Measurements from ENCODE around the gene HES5. TPM values are rescaled to one million over a fixed set of nuclear protein-coding genes. Genes with fewer than 3 reads are reported as not detected.

HES5 gene
- total and polyA plus RNA-seq, 2 experiments from 2014 or later = 0.16 to 0.21 TPM

GRCh38 chr1:2567083-2567679 is 37.1 kb upstream of the HES5 start (continued):
- TF ChIP-seq ETS1 (IDR thresholded peaks at IDR 0.05) = no peak
- no peak for TF ChIP-seq CREB1 (CRISPR knock-in tag; IDR thresholded peaks at IDR 0.05; ENCODE audit: low read depth)
- no peak for TF ChIP-seq ZNF331 (CRISPR knock-in tag; IDR thresholded peaks at IDR 0.05; ENCODE audit: low read depth)
- no peak for TF ChIP-seq POLR2AphosphoS5 (IDR thresholded peaks at IDR 0.05; ENCODE audit: low read depth)
- TF ChIP-seq ZNF114 (CRISPR knock-in tag; IDR thresholded peaks at IDR 0.05) = no peak
- no peak for TF ChIP-seq EZH2 (IDR thresholded peaks at IDR 0.05; ENCODE audit: low read depth, unreplicated experiment)

- Histone ChIP-seq H4K20me1 (replicated peaks; ENCODE audit: insufficient read depth) (no peaks in the 10 kb centered on the region), H3K4me2 (no peak overlapping the region), H3K4me3 (no peak overlapping the region), H2AFZ (no peak overlapping the region; the same call in 1 of the 2 replicates), H3K79me2 (replicated peaks; ENCODE audit: insufficient read depth) (no peaks in the 10 kb centered on the region), H3K36me3 (ENCODE audit: insufficient read depth) (no peaks in the 10 kb centered on the region), H3K27ac (ENCODE audit: low read depth) (no peak overlapping the region), H3K9me2 (ENCODE audit: insufficient read depth) (no peaks in the 10 kb centered on the region), H3K27me3 (ENCODE audit: insufficient read depth) (no peaks in the 10 kb centered on the region), H3F3A (replicated peaks; ENCODE audit: low read depth) (no peaks in the 10 kb centered on the region), H3K4me1 (ENCODE audit: insufficient read depth) (no peaks in the 10 kb centered on the region)
- no peak overlapping the region for H3K27ac Mint-ChIP-seq
- H3K36me3 Mint-ChIP-seq (ENCODE audit: low read depth) = no peaks in the 10 kb centered on the region; the same call in 2 of the 3 replicates
- H3K4me3 Mint-ChIP-seq = no peak overlapping the region
- H3K4me1 Mint-ChIP-seq = peaks cover 3% of the 10 kb centered on the region
- DNase-seq (ENCODE audit: low spot score) (no peak), ATAC-seq (no peak)
- peaks cover 14% of the 10 kb centered on the region for H3K27me3 Mint-ChIP-seq (ENCODE audit: insufficient read depth, low read depth, poor library complexity)
- H3K9me3 Mint-ChIP-seq = no peaks in the 10 kb centered on the region; the same call in 2 of the 3 replicates
- TF ChIP-seq CTCF (conservative IDR thresholded peaks at IDR 0.05; ENCODE audit: low read depth in 2 of 2) (no peak), ZNF462 (CRISPR knock-in tag; IDR thresholded peaks at IDR 0.05) (no peak), EZH2 (IDR thresholded peaks at IDR 0.05; ENCODE audit: low read depth, unreplicated experiment) (no peak), STAT1 (IDR thresholded peaks at IDR 0.05; ENCODE audit: unreplicated experiment) (no peak), ZNF331 (CRISPR knock-in tag; IDR thresholded peaks at IDR 0.05; ENCODE audit: low read depth) (no peak), ETS1 (IDR thresholded peaks at IDR 0.05) (no peak), JUNB (IDR thresholded peaks at IDR 0.05; ENCODE audit: unreplicated experiment) (no peak), EZH2phosphoT487 (IDR thresholded peaks at IDR 0.05; ENCODE audit: unreplicated experiment) (no peak), POLR2AphosphoS5 (IDR thresholded peaks at IDR 0.05; ENCODE audit: low read depth) (no peak), NANOG (IDR thresholded peaks at IDR 0.05; ENCODE audit: borderline replicate concordance) (no peak), CREB1 (CRISPR knock-in tag; IDR thresholded peaks at IDR 0.05; ENCODE audit: low read depth) (no peak), ZNF114 (CRISPR knock-in tag; IDR thresholded peaks at IDR 0.05) (no peak)
These were observed 36.3 kb upstream of the HES5 start for GRCh38 chr1:2566101-2567045.
